A673 (cell line): Measurements from ENCODE around the gene AGR3. TPM values are rescaled to one million over a fixed set of nuclear protein-coding genes. Genes with fewer than 3 reads are reported as not detected.

Experiments used
- BruUV-seq: library from RNA; stranded (reverse); fragments of 400-500 nt; replicated peaks from 2 replicates; lab custom pipeline; 2021; lab: Mats Ljungman, UMichigan
- CTCF ChIA-PET: fragments of 300-600 bp; sonication (Branson Sonifier 250); formaldehyde crosslinking; loops from one replicate; lab custom pipeline; 2022; ENCODE audit warnings: antibody characterized with exemption; lab: Charles Lee
- POLR2A ChIA-PET: fragments of 300-600 bp; sonication (Branson Sonifier 250); formaldehyde crosslinking; loops from one replicate; lab custom pipeline; 2022; ENCODE audit warnings: antibody characterized with exemption; ENCODE audit not compliant: low non-redundant PET; lab: Charles Lee
- DNase-seq: peaks from one replicate; pipeline ENCODE4 v3.0.0-alpha.2; 2015; ENCODE audit warnings: low spot score
- H3K27ac ChIP-seq: fragments of 200-600 bp; sonication (generic); 2 replicates; pipeline ENCODE4 v1.5.1; 2016; ENCODE audit warnings: mixed run types, low read depth, mild to moderate bottlenecking, mixed read lengths, antibody characterized with exemption, low read length; ENCODE audit not compliant: poor library complexity, severe bottlenecking
- H3K27me3 ChIP-seq: fragments of 200-600 bp; sonication (generic); replicated peaks from 2 replicates; pipeline ENCODE4 v1.6.1; 2017; ENCODE audit warnings: mixed run types, low read depth, mild to moderate bottlenecking, mixed read lengths, antibody characterized with exemption, low read length; ENCODE audit not compliant: insufficient read depth, poor library complexity
- H3K36me3 ChIP-seq: fragments of 200-600 bp; sonication (generic); 2 replicates; pipeline ENCODE4 v1.6.1; 2016; ENCODE audit warnings: mixed run types, mild to moderate bottlenecking, mixed read lengths, antibody characterized with exemption, low read length; ENCODE audit not compliant: insufficient read depth, poor library complexity, severe bottlenecking
- H3K4me1 ChIP-seq: fragments of 200-600 bp; sonication (generic); 2 replicates; pipeline ENCODE4 v1.6.1; 2017; ENCODE audit warnings: mixed run types, mild to moderate bottlenecking, mixed read lengths, antibody characterized with exemption, low read length; ENCODE audit not compliant: insufficient read depth, poor library complexity, severe bottlenecking
- H3K4me3 ChIP-seq: fragments of 200-600 bp; sonication (generic); 2 replicates; pipeline ENCODE4 v1.5.1; 2016; ENCODE audit warnings: low read depth, mixed run types, mild to moderate bottlenecking, mixed read lengths, low read length; ENCODE audit not compliant: poor library complexity, severe bottlenecking
- H3K9me3 ChIP-seq: fragments of 200-600 bp; sonication (generic); 2 replicates; pipeline ENCODE4 v1.6.1; 2016; ENCODE audit warnings: mixed run types, low read depth, mild to moderate bottlenecking, mixed read lengths, antibody characterized with exemption, low read length; ENCODE audit not compliant: poor library complexity, severe bottlenecking
- EZH2 ChIP-seq: fragments of 200-600 bp; sonication (generic); IDR thresholded peaks from 2 replicates; pipeline ENCODE4 v1.6.1; 2017; ENCODE audit warnings: borderline replicate concordance, low read depth, mild to moderate bottlenecking, mixed read lengths, antibody characterized with exemption, low read length; ENCODE audit not compliant: poor library complexity, severe bottlenecking
- intact Hi-C: fragments of 100-400 bp; cut with micrococcal nuclease; formaldehyde crosslinking; loops from one replicate; pipeline ENCODE4 v1.10.0; 2022; ENCODE audit not compliant: unreplicated experiment
- total RNA-seq: library from RNA; stranded (reverse); gene quantifications from 2 replicates; pipeline ENCODE4 v1.2.3, GENCODE V29; 2021
- TF ChIP-seq, protein P1 (sequence below): fragments of 300-800, 200-600 bp; sonication (generic); conservative IDR thresholded peaks from 2 replicates; pipeline ENCODE4 v1.5.1; 2017; ENCODE audit warnings: low read depth, mild to moderate bottlenecking, antibody characterized with exemption, low read length, moderate library complexity, mixed read lengths

The AGR3 gene
- total RNA-seq, 1 experiment from 2014 or later: not detected

GRCh38 chr7:16889305-16889704, 7.5 kb upstream of the AGR3 start:
- Histone ChIP-seq H3K9me3 (no peaks in the 10 kb centered on the region), H3K4me3 (no peak overlapping the region), H3K36me3 (no peaks in the 10 kb centered on the region), H3K4me1 (no peaks in the 10 kb centered on the region), H3K27ac (no peak overlapping the region), H3K27me3 (no peaks in the 10 kb centered on the region)
- no TSS peak for BruUV-seq
- ChIA-PET CTCF (no interaction called here), POLR2A (no interaction called here)
- DNase-seq: no peak
- no peak for TF ChIP-seq EZH2
- TF ChIP-seq, protein P1, sequence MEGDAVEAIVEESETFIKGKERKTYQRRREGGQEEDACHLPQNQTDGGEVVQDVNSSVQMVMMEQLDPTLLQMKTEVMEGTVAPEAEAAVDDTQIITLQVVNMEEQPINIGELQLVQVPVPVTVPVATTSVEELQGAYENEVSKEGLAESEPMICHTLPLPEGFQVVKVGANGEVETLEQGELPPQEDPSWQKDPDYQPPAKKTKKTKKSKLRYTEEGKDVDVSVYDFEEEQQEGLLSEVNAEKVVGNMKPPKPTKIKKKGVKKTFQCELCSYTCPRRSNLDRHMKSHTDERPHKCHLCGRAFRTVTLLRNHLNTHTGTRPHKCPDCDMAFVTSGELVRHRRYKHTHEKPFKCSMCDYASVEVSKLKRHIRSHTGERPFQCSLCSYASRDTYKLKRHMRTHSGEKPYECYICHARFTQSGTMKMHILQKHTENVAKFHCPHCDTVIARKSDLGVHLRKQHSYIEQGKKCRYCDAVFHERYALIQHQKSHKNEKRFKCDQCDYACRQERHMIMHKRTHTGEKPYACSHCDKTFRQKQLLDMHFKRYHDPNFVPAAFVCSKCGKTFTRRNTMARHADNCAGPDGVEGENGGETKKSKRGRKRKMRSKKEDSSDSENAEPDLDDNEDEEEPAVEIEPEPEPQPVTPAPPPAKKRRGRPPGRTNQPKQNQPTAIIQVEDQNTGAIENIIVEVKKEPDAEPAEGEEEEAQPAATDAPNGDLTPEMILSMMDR: no peak
- intact Hi-C loops: no loop called here

DNA sequence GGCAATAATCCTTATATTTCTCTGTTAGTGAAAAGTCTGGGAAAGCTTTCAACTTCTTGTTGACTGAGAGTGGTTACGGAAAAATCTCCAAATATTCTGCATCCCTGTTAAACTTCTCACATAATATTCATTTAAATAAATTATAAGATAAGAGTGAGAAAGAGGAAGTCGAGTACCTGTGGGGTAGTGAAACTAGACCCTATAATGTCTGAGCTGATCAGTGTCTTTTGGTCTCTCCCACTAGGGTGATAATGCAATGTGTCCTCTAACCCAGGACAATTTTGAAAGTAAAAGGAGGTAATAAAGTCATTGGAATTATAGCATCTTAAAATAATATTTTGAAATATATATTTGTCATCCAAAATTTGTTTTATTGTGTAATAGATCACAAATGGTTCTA, 2.1 kb upstream of the AGR3 start:
- no peaks in the 10 kb centered on the region for H3K9me3 ChIP-seq
- no peak for TF ChIP-seq EZH2
- TF ChIP-seq, protein P1: no peak
- DNase-seq: no peak
- H3K36me3 ChIP-seq: no peaks in the 10 kb centered on the region
- H3K4me1 ChIP-seq: no peaks in the 10 kb centered on the region
- ChIA-PET CTCF (no interaction called here), POLR2A (no interaction called here)
- H3K4me3 ChIP-seq: no peak overlapping the region
- BruUV-seq: no TSS peak
- no peaks in the 10 kb centered on the region for H3K27me3 ChIP-seq
- no peak overlapping the region for H3K27ac ChIP-seq
- intact Hi-C loops: no loop called here

GRCh38 chr7:16880554-16880953, 1.2 kb downstream of the AGR3 start:
- Histone ChIP-seq H3K36me3 (no peaks in the 10 kb centered on the region), H3K4me3 (no peak overlapping the region), H3K9me3 (no peaks in the 10 kb centered on the region), H3K27ac (no peak overlapping the region), H3K4me1 (no peaks in the 10 kb centered on the region), H3K27me3 (no peaks in the 10 kb centered on the region)
- TF ChIP-seq, protein P1: no peak
- TF ChIP-seq EZH2: no peak
- no TSS peak for BruUV-seq
- ChIA-PET POLR2A (no interaction called here), CTCF (no interaction called here)
- DNase-seq: no peak
- intact Hi-C loops: no loop called here
